SU-DHL-6 (cell line): ENCODE results near the gene ZBTB3.

Experiments
- CTCF ChIP-seq: fragments of 200-600 bp; sonication (generic); IDR thresholded peaks from one replicate; pipeline ENCODE4 v1.5.1; 2017; ENCODE audit warnings: antibody characterized with exemption, mild to moderate bottlenecking, low read length, moderate library complexity; ENCODE audit not compliant: insufficient read depth, poor library complexity, severe bottlenecking
- EZH2phosphoT487 ChIP-seq: fragments of 200-600 bp; sonication (generic), shearing (Covaris generic); conservative IDR thresholded peaks from 2 replicates; pipeline ENCODE4 v1.6.1; 2018; ENCODE audit warnings: mild to moderate bottlenecking, antibody characterized with exemption, low read length, moderate library complexity, mixed read lengths

GRCh38 chr11:62788991-62789390 is 35.0 kb upstream of the ZBTB3 start:
- TF ChIP-seq CTCF, result no peak
- no peak for TF ChIP-seq EZH2phosphoT487
